Adrenal gland (tissue), 12 donors: ENCODE data around the gene TM4SF18. TPM values are rescaled to one million over a fixed set of nuclear protein-coding genes. Genes with fewer than 3 reads are reported as not detected.

ENCODE experiments used
- DNase-seq, 7 donors: peaks; one replicate each; pipeline ENCODE4 v3.0.0-alpha.2; 2019 to 2020
- H3K27ac ChIP-seq, 5 donors: fragments of 200-600 bp; sonication (generic) in 4 of 5; 1 replicate in 3 of 5; 2 replicates in 2 of 5; pipeline versions ENCODE4 v1.5.1 to v1.8.0; 2016 to 2020; ENCODE audit warnings: mild to moderate bottlenecking in 1 of 5
- H3K27me3 ChIP-seq: fragments of 200-600 bp; 2 replicates; pipeline ENCODE4 v1.8.0; 2021
- H3K36me3 ChIP-seq, 2 donors: fragments of 200-600 bp; replicated peaks in 1 of 2; 1 replicate in 1 of 2; 2 replicates in 1 of 2; pipeline versions ENCODE4 v1.5.1 to v1.8.0; 2018 to 2022
- H3K4me1 ChIP-seq, 2 donors: fragments of 200-600 bp; replicated peaks in 1 of 2; 1 replicate in 1 of 2; 2 replicates in 1 of 2; pipeline versions ENCODE4 v1.5.1 to v1.8.0; 2018 to 2021
- H3K4me3 ChIP-seq, 4 donors: fragments of 200-600 bp; sonication (generic) in 3 of 4; one replicate each; pipeline ENCODE4 v1.5.1; 2016 to 2018
- H3K9me3 ChIP-seq, 3 donors: fragments of 200-600 bp; sonication (generic) in 1 of 3; replicated peaks in 1 of 3; 1 replicate in 2 of 3; 2 replicates in 1 of 3; pipeline versions ENCODE4 v1.5.1 to v1.8.0; 2016 to 2021
- POLR2A ChIP-seq, 2 donors: fragments of 450-650 bp; IDR thresholded peaks; one replicate each; pipeline ENCODE4 v1.6.1; 2017; ENCODE audit warnings: antibody characterized with exemption in 2 of 2, mild to moderate bottlenecking in 2 of 2, moderate library complexity in 1 of 2
- WGBS, 4 donors: extraction: QIAGEN DNeasy Blood & Tissue Kit in 2 of 4; methylation state at CpG; one replicate each; pipeline versions ENCODE4 v1.1.5 to v1.1.7; 2013 to 2017; 5-methylcytosine and 5-hydroxymethylcytosine counted together
- intact Hi-C, 2 donors: fragments of 100-400 bp; cut with DNase I; formaldehyde crosslinking; loops; one replicate each; pipeline versions ENCODE4 v1.14.1 to v1.15.0; 2022 to 2023
- polyA plus RNA-seq, 3 donors: library from polyadenylated mRNA; stranded (reverse); fragments of 200-250 nt in 2 of 3; fragments of 350-450 nt in 1 of 3; fragmentation: Illumina TruSeq in 1 of 3; extraction: RNeasy Lipid Tissue Mini Kit (QIAGEN cat#74804) in 1 of 3; gene quantifications; one replicate each; pipeline ENCODE4 v1.2.3, GENCODE V29; 2013 to 2014
- total RNA-seq, 9 donors: library from RNA; depleted of rRNA in 4 of 9; stranded (reverse); fragments of >200 nt in 4 of 9; fragments of 120-200 nt in 1 of 9; fragmentation: NEBNext Ultra II Directional in 1 of 9; extraction: Animal tissue kit (Norgen Biotek cat#: 25700) in 1 of 9; gene quantifications; one replicate each; pipeline versions ENCODE4 v1.1.0 to v1.2.4, GENCODE V29; 2013 to 2023
- TF ChIP-seq, protein P1 (sequence below), 6 experiments: fragments of 450-650 bp in 4 of 6; fragments of 200-600 bp in 2 of 6; sonication (generic) in 1 of 6; IDR thresholded peaks; 1 replicate in 5 of 6; 2 replicates in 1 of 6; pipeline versions ENCODE4 v1.5.1 to v1.8.0; 2016 to 2021; ENCODE audit warnings: antibody characterized with exemption in 6 of 6, mild to moderate bottlenecking in 2 of 6, moderate library complexity in 1 of 6
- donor health status: healthy with polysubstance abuse.
- donor health status: Bipolar disorder and iron deficiency.
- donor health status: DM: yes; HTN: yes; CAD: no.
- donor health status: DM: no; HTN: no; CAD: no.
- donor health status: DM: no; HTN: no; CAD: no.
- donor health status: DM: yes; HTN: yes; CAD: no.

Gene TM4SF18
- total and polyA plus RNA-seq, 12 donors: 2.4 to 24.9 (median 13.7) TPM

DNA sequence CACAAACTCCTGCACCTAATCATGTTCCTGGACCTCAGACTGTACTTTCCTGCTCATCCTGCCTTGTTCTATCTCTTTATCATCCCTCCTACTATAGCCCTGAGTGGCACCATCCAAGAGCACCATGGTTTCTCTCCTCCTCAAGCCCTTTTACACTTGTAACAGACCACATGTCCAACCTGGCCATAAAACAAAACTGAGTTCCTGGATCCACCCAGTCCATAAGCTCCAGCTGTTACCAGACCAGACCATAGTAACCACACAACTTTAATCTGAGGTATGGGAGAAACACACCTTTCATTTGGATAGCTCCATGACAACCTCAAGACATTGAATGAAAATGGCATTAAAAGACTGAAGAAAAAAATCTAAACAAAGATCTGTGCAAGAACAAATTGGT, 9.1 kb downstream of the TM4SF18 start:
- Histone ChIP-seq H3K27ac (no peak overlapping the region), H3K4me3 (no peak overlapping the region), H3K9me3 (no peaks in the 10 kb centered on the region), H3K27me3 (no peaks in the 10 kb centered on the region), H3K36me3 (no peaks in the 10 kb centered on the region), H3K4me1 (no peaks in the 10 kb centered on the region)
- DNase-seq: no peak
- TF ChIP-seq, protein P1, sequence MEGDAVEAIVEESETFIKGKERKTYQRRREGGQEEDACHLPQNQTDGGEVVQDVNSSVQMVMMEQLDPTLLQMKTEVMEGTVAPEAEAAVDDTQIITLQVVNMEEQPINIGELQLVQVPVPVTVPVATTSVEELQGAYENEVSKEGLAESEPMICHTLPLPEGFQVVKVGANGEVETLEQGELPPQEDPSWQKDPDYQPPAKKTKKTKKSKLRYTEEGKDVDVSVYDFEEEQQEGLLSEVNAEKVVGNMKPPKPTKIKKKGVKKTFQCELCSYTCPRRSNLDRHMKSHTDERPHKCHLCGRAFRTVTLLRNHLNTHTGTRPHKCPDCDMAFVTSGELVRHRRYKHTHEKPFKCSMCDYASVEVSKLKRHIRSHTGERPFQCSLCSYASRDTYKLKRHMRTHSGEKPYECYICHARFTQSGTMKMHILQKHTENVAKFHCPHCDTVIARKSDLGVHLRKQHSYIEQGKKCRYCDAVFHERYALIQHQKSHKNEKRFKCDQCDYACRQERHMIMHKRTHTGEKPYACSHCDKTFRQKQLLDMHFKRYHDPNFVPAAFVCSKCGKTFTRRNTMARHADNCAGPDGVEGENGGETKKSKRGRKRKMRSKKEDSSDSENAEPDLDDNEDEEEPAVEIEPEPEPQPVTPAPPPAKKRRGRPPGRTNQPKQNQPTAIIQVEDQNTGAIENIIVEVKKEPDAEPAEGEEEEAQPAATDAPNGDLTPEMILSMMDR (IDR thresholded peaks at IDR 0.05): no peak
- intact Hi-C loops: no loop called here

DNA sequence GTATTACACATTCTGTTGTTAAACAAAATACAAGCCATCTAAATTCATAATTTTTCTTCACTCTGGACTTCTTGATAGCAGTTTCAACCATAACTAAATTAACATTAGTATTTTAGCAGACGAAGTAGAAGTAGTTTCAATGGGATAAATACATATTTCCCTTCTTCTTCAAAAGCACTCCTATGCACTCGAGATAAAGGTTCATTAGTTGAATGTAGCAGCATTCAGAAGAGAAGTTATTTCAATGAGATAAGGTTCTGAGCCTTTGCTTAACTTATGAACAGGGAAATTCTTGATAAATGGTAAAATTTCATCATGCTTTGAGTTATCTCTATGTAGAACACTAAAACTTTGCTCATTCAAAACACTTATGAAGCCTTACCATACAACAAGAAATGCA, 11.8 kb downstream of the TM4SF18 start:
- WGBS, 4 donors: 55 to 76% (median 74%) methylated on average over 2 of the region's 2 CpGs
- H3K4me1 ChIP-seq: no peaks in the 10 kb centered on the region

DNA sequence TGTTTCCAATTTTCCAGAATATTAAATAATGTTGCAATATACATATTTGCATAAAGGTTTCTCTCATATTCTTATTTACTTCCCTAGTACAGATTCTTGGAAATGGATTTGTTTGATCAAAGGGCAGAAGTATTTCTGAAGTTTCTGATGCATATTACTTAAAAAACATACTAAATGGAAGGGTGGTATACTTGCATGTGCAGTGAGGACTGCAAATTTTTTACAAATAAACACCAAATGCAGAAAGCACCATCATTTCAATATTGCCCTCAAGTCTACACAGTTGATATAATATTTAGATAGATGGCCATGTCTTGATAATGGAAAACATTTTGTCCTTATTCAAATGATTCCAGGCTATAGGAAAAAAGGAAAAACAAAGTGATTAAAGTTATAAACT, 12.3 kb downstream of the TM4SF18 start:
- intact Hi-C loops: no loop called here
- H3K27me3 ChIP-seq: no peaks in the 10 kb centered on the region
- H3K9me3 ChIP-seq: no peaks in the 10 kb centered on the region
- H3K4me3 ChIP-seq: no peak overlapping the region
- H3K27ac ChIP-seq: no peak overlapping the region
- no peaks in the 10 kb centered on the region for H3K4me1 ChIP-seq
- TF ChIP-seq, protein P1 (IDR thresholded peaks at IDR 0.05): no peak
- no peak for TF ChIP-seq POLR2A (IDR thresholded peaks at IDR 0.05)
- no peak for DNase-seq
- H3K36me3 ChIP-seq: no peaks in the 10 kb centered on the region

More for the DNA sequence above, 11.8 kb downstream of the TM4SF18 start:
- DNase-seq: no peak
- intact Hi-C loops: no loop called here
- TF ChIP-seq, protein P1 (IDR thresholded peaks at IDR 0.05): no peak
- TF ChIP-seq POLR2A (IDR thresholded peaks at IDR 0.05): no peak
- Histone ChIP-seq H3K27ac (no peak overlapping the region), H3K27me3 (no peaks in the 10 kb centered on the region), H3K4me3 (no peak overlapping the region), H3K36me3 (no peaks in the 10 kb centered on the region), H3K9me3 (no peaks in the 10 kb centered on the region)

DNA sequence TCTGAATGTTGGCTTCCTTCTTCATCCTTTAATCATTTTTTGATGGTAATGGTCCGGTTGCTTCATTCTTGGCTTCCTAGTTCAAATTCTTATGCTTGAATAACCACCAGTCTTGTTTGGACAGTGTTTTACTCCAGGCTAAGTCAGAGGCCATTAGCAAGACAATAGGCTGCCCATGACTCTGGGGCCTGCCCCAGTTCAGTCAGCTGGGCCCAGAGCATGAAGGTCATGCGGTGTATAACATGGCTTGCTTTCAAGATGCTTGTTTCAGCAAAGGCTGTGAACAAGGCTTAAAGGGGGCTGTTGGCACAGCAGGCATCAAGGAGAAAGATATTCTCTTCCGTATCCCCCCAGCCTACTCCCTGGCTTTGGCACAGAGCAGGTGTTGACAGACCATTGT, 13.7 kb downstream of the TM4SF18 start:
- TF ChIP-seq POLR2A (IDR thresholded peaks at IDR 0.05): no peak
- TF ChIP-seq, protein P1 (IDR thresholded peaks at IDR 0.05): no peak
- Histone ChIP-seq H3K36me3 (no peaks in the 10 kb centered on the region), H3K27ac (no peak overlapping the region), H3K4me1 (no peaks in the 10 kb centered on the region), H3K4me3 (no peak overlapping the region), H3K27me3 (no peaks in the 10 kb centered on the region), H3K9me3 (no peaks in the 10 kb centered on the region)
- DNase-seq: no peak
- intact Hi-C loops: no loop called here
- 85 to 89% (median 87%) methylated on average over 3 of the region's 3 CpGs for WGBS, 4 donors
